ENCODE results near the gene KLHL22. TPM values are rescaled to one million over a fixed set of nuclear protein-coding genes. Genes with fewer than 3 reads are reported as not detected.
"Not testable (repeated sequence)": the region's sequence is repeated elsewhere in the genome, so short reads cannot be mapped to it uniquely, and the experiment has no call there.

Gene KLHL22
- total RNA-seq, 2 experiments from 2014 or later: 24.1 to 27.7 TPM

- TF ChIP-seq CTCF (IDR thresholded peaks at IDR 0.05): no peak
- ChIA-PET CTCF (no interaction called here), POLR2A (no interaction called here)
- Histone ChIP-seq H3K4me3 (ENCODE audit: low read length) (no peak overlapping the region), H3K27ac (ENCODE audit: low read depth in 1 of 2, low read length in 2 of 2) (no peak overlapping the region), H3K27me3 (ENCODE audit: control insufficient read depth in 1 of 2, insufficient read depth in 2 of 2, low read length in 2 of 2) (peaks cover 0 to 5% of the 10 kb centered on the region in 2 experiments), H3K4me1 (ENCODE audit: insufficient read depth, low read length) (no peaks in the 10 kb centered on the region), H3K36me3 (ENCODE audit: insufficient read depth, low read length) (no peaks in the 10 kb centered on the region), H3K9me3 (ENCODE audit: control insufficient read depth in 1 of 2, insufficient read depth in 1 of 2, low read length in 2 of 2) (no peaks in the 10 kb centered on the region)
- no peak for ATAC-seq (ENCODE audit: poor library complexity)
- H3K27ac Mint-ChIP-seq: no peak overlapping the region
- peaks cover 4% of the 10 kb centered on the region for H3K36me3 Mint-ChIP-seq (ENCODE audit: low read depth)
- intact Hi-C loops (cut with DNase I, micrococcal nuclease): no loop called here
- no peaks in the 10 kb centered on the region for H3K27me3 Mint-ChIP-seq
- H3K9me3 Mint-ChIP-seq: no peaks in the 10 kb centered on the region
- H3K4me3 Mint-ChIP-seq: no peak overlapping the region
- DNase-seq: no peak
- no peaks in the 10 kb centered on the region for H3K4me1 Mint-ChIP-seq (ENCODE audit: low read depth)
These were observed 83.0 kb downstream of the KLHL22 start for GRCh38 chr22:20412474-20413216.

GRCh38 chr22:20409385-20409784 is 86.2 kb downstream of the KLHL22 start:
- H3K27ac Mint-ChIP-seq; DNase-seq; POLR2A ChIA-PET; H3K4me1 ChIP-seq (ENCODE audit: insufficient read depth, low read length); intact Hi-C loops (cut with DNase I, micrococcal nuclease); H3K27ac ChIP-seq (ENCODE audit: low read depth in 1 of 2, low read length in 2 of 2); H3K4me3 ChIP-seq (ENCODE audit: low read length); H3K9me3 Mint-ChIP-seq; H3K27me3 ChIP-seq (ENCODE audit: control insufficient read depth in 1 of 2, insufficient read depth in 2 of 2, low read length in 2 of 2); H3K4me1 Mint-ChIP-seq (ENCODE audit: low read depth); CTCF ChIA-PET; H3K4me3 Mint-ChIP-seq; H3K27me3 Mint-ChIP-seq; H3K9me3 ChIP-seq (ENCODE audit: control insufficient read depth in 1 of 2, insufficient read depth in 1 of 2, low read length in 2 of 2); ATAC-seq (ENCODE audit: poor library complexity): not testable (repeated sequence)
- peaks cover 24% of the 10 kb centered on the region for H3K36me3 Mint-ChIP-seq (ENCODE audit: low read depth)
- H3K36me3 ChIP-seq (ENCODE audit: insufficient read depth, low read length): peaks cover 16% of the 10 kb centered on the region

- no peak for TF ChIP-seq CTCF (IDR thresholded peaks at IDR 0.05)
- no peaks in the 10 kb centered on the region for H3K4me1 ChIP-seq (ENCODE audit: insufficient read depth, low read length)
- Mint-ChIP-seq H3K9me3 (no peaks in the 10 kb centered on the region), H3K27me3 (no peaks in the 10 kb centered on the region), H3K36me3 (ENCODE audit: low read depth) (peaks cover 27% of the 10 kb centered on the region), H3K4me3 (no peak overlapping the region), H3K27ac (no peak overlapping the region), H3K4me1 (ENCODE audit: low read depth) (no peaks in the 10 kb centered on the region)
- H3K36me3 ChIP-seq (ENCODE audit: insufficient read depth, low read length): peaks cover 16% of the 10 kb centered on the region
- DNase-seq: no peak
- ChIA-PET POLR2A (no interaction called here), CTCF (interaction anchor here (1.3 kb wide), 1 partner anchor 47 kb away, joined by 5 read pairs; no protein-coding TSS in a partner anchor)
- H3K27me3 ChIP-seq (ENCODE audit: control insufficient read depth in 1 of 2, insufficient read depth in 2 of 2, low read length in 2 of 2): no peaks in the 10 kb centered on the region
- intact Hi-C loops (cut with DNase I, micrococcal nuclease): no loop called here
- ATAC-seq (ENCODE audit: poor library complexity): no peak
- no peak overlapping the region for H3K4me3 ChIP-seq (ENCODE audit: low read length)
- no peak overlapping the region for H3K27ac ChIP-seq (ENCODE audit: low read depth in 1 of 2, low read length in 2 of 2)
- no peaks in the 10 kb centered on the region for H3K9me3 ChIP-seq (ENCODE audit: control insufficient read depth in 1 of 2, insufficient read depth in 1 of 2, low read length in 2 of 2)
These were observed 86.7 kb downstream of the KLHL22 start for GRCh38 chr22:20408891-20409290.

GRCh38 chr22:20407829-20408228 is 87.8 kb downstream of the KLHL22 start:
- ChIA-PET CTCF (interaction anchor here (0.6 to 1.3 kb wide), 4 partner anchors 11 to 163 kb away, joined by 3 to 5 read pairs (median 4); no protein-coding TSS in a partner anchor), POLR2A (no interaction called here)
- no peaks in the 10 kb centered on the region for H3K9me3 ChIP-seq (ENCODE audit: control insufficient read depth in 1 of 2, insufficient read depth in 1 of 2, low read length in 2 of 2)
- H3K36me3 ChIP-seq (ENCODE audit: insufficient read depth, low read length): peaks cover 27% of the 10 kb centered on the region
- Mint-ChIP-seq H3K36me3 (ENCODE audit: low read depth) (peaks cover 38% of the 10 kb centered on the region), H3K27me3 (no peaks in the 10 kb centered on the region), H3K9me3 (no peaks in the 10 kb centered on the region), H3K4me3 (no peak overlapping the region), H3K27ac (no peak overlapping the region), H3K4me1 (ENCODE audit: low read depth) (peaks cover 6% of the 10 kb centered on the region)
- H3K4me1 ChIP-seq (ENCODE audit: insufficient read depth, low read length): peaks cover 7% of the 10 kb centered on the region
- no peak for ATAC-seq (ENCODE audit: poor library complexity)
- H3K27ac ChIP-seq (ENCODE audit: low read depth in 1 of 2, low read length in 2 of 2): no peak overlapping the region
- no peak overlapping the region for H3K4me3 ChIP-seq (ENCODE audit: low read length)
- DNase-seq: no peak
- no peaks in the 10 kb centered on the region for H3K27me3 ChIP-seq (ENCODE audit: control insufficient read depth in 1 of 2, insufficient read depth in 2 of 2, low read length in 2 of 2)
- intact Hi-C loops (cut with DNase I, micrococcal nuclease): no loop called here
- no peak for TF ChIP-seq CTCF (IDR thresholded peaks at IDR 0.05)
